Measurements from ENCODE around the gene CNTN5.

GRCh38 chr11:99742501-99742900, 721.8 kb downstream of the CNTN5 start:
- TF ChIP-seq POLR2AphosphoS5 (IDR thresholded peaks at IDR 0.05) (no peak), CTCF (IDR thresholded peaks at IDR 0.05; ENCODE audit: poor library complexity, severe bottlenecking) (no peak), RAD21 (conservative IDR thresholded peaks at IDR 0.05) (no peak), EP300 (conservative IDR thresholded peaks at IDR 0.05; ENCODE audit: poor library complexity, severe bottlenecking) (no peak), EZH2 (IDR thresholded peaks at IDR 0.05; ENCODE audit: borderline replicate concordance, insufficient read depth, low read length, poor library complexity, severe bottlenecking) (no peak), TAF1 (IDR thresholded peaks at IDR 0.05; ENCODE audit: low read depth) (no peak), REST (IDR thresholded peaks at IDR 0.05; ENCODE audit: borderline replicate concordance) (no peak)
